Retinal pigment epithelial cell (primary cell): Measurements from ENCODE around the gene NPHP4.

Experiments
- DNase-seq: peaks from one replicate; pipeline ENCODE4 v3.0.0-alpha.2; 2010; ENCODE audit warnings: low read depth
- H3K4me3 ChIP-seq: 2 replicates; pipeline ENCODE4 v1.5.1; 2011; ENCODE audit warnings: mild to moderate bottlenecking, low read length, control low read depth, moderate library complexity
- CTCF ChIP-seq: conservative IDR thresholded peaks from 2 replicates; pipeline ENCODE4 v1.5.1; 2011; ENCODE audit warnings: low read depth, low read length, control low read depth, inconsistent platforms

The NPHP4 gene

DNA sequence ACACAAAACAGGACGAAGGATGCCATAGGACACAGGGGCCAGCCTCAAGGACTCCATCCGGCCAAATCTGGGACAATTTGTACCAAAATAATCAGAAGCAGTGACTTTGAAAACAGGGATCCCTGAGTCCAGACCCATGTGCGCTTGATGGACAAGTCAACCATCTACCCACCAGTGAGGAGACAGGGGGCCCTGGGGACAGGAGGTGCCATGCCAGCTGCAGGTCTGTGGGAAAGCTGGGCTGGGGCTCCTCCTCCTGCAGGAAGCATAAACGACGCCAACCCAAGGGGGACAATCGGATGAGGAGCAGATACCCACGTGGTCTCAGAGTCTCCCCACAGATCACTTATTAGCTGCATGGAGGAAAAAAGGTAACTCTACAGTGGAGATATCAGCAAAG, 50.6 kb downstream of the NPHP4 start:
- DNase-seq, result no peak
- H3K4me3 ChIP-seq, result no peak overlapping the region
- no peak for TF ChIP-seq CTCF

GRCh38 chr1:5940723-5941407, 51.4 kb downstream of the NPHP4 start:
- no peak overlapping the region for H3K4me3 ChIP-seq
- no peak for TF ChIP-seq CTCF
- DNase-seq, result no peak

- no peak for TF ChIP-seq CTCF
- DNase-seq, result no peak
- H3K4me3 ChIP-seq, result no peak overlapping the region
These were observed 52.7 kb downstream of the NPHP4 start for GRCh38 chr1:5939271-5940170.

DNA sequence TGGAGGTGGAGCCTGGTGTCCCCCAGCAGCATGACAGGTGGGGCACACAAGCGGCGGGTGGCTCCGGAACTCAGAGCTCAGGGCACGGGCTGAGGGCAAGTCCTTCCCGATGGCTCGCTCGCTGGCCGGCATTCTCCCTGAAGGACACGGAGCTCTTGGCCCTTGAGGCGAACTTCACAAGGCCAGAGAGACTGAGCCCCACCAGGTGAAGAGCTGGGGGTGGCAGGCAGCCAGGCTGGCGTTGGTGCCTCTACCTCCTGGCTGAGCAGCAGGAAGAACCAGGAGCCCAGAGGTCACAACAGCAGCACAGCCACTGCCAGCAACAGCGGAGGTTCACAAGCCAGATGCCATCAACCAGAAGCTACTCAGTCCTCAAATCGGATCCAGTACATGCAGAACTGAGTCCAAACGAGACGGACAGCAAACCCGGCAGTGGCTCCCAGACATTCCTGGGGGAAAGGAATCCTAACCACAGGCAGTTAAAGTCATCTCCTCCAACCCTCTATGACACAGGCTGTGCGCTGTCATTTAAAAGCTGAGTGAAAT, 54.1 kb downstream of the NPHP4 start:
- TF ChIP-seq CTCF, result no peak
- no peak overlapping the region for H3K4me3 ChIP-seq
- DNase-seq, result no peak

DNA sequence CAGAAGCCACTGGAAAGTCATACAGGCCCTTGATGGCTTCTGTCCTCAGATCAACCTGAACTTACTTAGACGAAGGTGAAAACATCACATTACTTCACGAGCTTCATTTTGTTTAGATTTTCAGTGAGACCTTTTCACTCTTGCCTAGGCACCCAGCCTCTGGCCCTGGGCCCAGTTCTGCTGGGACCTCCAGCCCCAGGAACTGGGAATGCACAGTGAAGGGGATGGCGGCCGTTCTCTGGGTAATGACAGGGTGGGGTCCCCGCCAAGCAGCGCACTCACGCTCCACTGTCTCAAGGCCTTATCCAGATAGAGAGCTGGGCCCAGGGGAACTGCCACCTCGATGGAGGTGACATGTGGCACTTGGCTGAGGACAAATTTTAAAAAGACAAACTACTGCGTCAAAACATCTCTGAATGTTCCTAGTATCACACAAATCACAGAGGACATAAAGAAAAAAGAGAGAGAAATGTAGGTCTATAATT, 54.8 kb downstream of the NPHP4 start:
- DNase-seq, result no peak
- no peak overlapping the region for H3K4me3 ChIP-seq
- TF ChIP-seq CTCF, result no peak

GRCh38 chr1:5936621-5937372, 55.4 kb downstream of the NPHP4 start:
- no peak for DNase-seq
- no peak overlapping the region for H3K4me3 ChIP-seq
- TF ChIP-seq CTCF, result no peak
